ENCODE measurements around the gene SHOX.

SHOX gene

DNA sequence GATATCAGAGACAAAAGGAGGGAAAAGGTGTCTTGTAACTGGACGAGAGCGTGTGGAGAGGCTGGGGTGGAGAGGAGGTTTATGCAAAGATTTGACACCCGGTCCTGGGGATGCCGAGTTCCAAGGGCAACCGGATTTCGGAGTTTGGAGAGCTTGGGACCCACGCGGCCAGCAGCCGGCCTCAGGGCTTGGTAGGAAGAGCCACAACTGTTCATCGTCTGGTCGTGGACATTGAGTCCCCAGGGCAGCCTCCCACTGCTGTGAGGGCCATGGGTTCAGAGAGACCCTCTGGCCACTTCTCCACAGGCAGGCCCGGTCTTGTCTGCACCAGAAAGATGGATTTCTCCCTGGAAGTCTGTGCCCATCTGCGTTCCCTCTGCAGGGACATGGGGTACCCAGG, 46.8 kb downstream of the SHOX start:
- WGBS, 2 experiments (ENCODE audit: insufficient coverage in 2 of 2): 93 to 94% methylated on average over 12 to 13 of the region's 13 CpGs
- Histone ChIP-seq H3K4me3 (ENCODE audit: extremely low read depth, insufficient read depth, low read length, poor library complexity, severe bottlenecking) (no peak overlapping the region), H3K36me3 (ENCODE audit: control insufficient read depth, insufficient read depth, low read length) (no peaks in the 10 kb centered on the region), H3K27ac (ENCODE audit: low read depth, low read length, severe bottlenecking) (no peak overlapping the region), H3K9me3 (ENCODE audit: control insufficient read depth, low read length) (no peaks in the 10 kb centered on the region), H3K4me1 (ENCODE audit: control insufficient read depth, insufficient read depth, low read length, poor library complexity, severe bottlenecking) (no peaks in the 10 kb centered on the region)

DNA sequence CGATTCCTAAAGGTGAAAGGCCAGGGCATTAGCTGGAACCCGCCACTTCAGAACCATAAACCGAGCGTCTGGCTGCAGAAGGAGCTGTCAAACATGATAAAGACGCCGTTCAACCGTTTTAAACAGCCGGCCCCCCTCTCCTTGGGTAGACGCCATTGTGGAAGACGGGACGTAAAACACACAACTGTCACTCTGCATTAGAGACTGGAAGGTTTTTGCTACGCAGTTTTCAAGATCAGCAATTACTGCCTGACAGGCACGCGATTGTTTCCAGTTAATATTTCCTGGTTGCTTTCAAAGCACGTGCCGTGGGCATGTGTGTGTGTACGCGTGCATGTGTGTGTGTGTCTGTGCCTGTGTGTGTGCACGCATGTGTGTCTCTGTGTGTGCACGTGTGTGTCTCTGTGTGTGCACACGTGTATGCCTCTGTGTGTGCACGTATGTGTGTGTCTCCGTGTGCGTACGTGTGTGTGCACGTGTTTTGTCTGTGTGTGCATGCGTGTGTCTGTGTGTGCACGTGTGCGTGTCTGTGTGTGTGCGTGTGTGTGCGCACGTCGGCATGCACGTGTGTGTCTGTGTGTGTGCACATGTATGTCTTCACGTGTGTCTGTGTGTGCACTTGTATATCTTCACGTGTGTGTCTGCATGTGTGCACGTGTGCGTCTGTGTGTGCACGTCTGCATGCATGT, 48.8 kb downstream of the SHOX start:
- Histone ChIP-seq H3K27ac (ENCODE audit: low read depth, low read length, severe bottlenecking) (no peak overlapping the region), H3K9me3 (ENCODE audit: control insufficient read depth, low read length) (no peaks in the 10 kb centered on the region), H3K4me1 (ENCODE audit: control insufficient read depth, insufficient read depth, low read length, poor library complexity, severe bottlenecking) (no peaks in the 10 kb centered on the region), H3K36me3 (ENCODE audit: control insufficient read depth, insufficient read depth, low read length) (no peaks in the 10 kb centered on the region), H3K4me3 (ENCODE audit: extremely low read depth, insufficient read depth, low read length, poor library complexity, severe bottlenecking) (no peak overlapping the region)
- WGBS, 2 experiments (ENCODE audit: insufficient coverage in 2 of 2): 90 to 92% methylated on average over 35 to 38 of the region's 39 CpGs

DNA sequence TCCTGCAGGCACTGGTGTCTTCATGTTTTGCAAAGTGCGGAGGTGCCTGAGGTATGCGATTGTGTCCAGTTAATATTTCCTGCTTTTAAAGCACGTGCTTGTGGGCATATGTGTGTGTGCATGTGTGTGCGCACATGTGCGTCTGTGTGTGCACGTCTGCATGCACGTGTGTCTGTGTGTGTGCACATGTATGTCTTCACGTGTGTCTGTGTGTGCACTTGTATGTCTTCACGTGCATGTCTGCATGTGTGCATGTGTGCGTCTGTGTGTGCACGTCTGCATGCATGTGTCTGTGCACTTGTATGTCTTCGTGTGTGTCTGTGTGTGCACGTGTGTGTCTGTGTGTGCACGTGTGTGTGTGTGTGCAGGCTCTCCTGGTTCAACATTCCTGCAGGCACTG, 49.5 kb downstream of the SHOX start:
- H3K9me3 ChIP-seq (ENCODE audit: control insufficient read depth, low read length): no peaks in the 10 kb centered on the region
- WGBS, 2 experiments (ENCODE audit: insufficient coverage in 2 of 2): 94 to 96% methylated on average over 11 to 14 of the region's 14 CpGs
- no peak overlapping the region for H3K4me3 ChIP-seq (ENCODE audit: extremely low read depth, insufficient read depth, low read length, poor library complexity, severe bottlenecking)
- H3K4me1 ChIP-seq (ENCODE audit: control insufficient read depth, insufficient read depth, low read length, poor library complexity, severe bottlenecking): no peaks in the 10 kb centered on the region
- no peak overlapping the region for H3K27ac ChIP-seq (ENCODE audit: low read depth, low read length, severe bottlenecking)
- H3K36me3 ChIP-seq (ENCODE audit: control insufficient read depth, insufficient read depth, low read length): no peaks in the 10 kb centered on the region

DNA sequence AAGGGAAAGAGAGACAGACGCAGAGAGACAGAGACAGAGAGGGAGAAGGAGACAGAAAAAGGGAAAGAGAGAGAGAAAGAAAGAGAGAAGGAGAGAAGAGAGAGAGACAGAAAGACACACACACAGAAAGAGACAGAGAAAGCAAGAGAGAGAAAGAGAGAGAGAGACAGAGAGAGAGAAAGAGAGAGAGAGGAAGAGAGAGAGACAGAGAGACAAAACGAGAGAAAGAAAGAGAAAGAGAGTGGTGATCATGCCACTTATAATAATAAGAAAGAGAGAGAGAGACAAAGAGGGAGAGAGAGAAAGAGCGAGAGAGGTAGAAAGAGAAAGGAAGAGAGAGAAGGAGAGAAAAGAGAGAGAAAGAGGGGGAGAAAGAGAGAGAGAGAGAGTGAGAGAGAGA, 51.4 kb downstream of the SHOX start:
- H3K27ac ChIP-seq (ENCODE audit: low read depth, low read length, severe bottlenecking): no peak overlapping the region
- no peak overlapping the region for H3K4me3 ChIP-seq (ENCODE audit: extremely low read depth, insufficient read depth, low read length, poor library complexity, severe bottlenecking)
- H3K36me3 ChIP-seq (ENCODE audit: control insufficient read depth, insufficient read depth, low read length): no peaks in the 10 kb centered on the region
- WGBS, 2 experiments (ENCODE audit: insufficient coverage in 2 of 2): 87 to 90% methylated on average over 2 to 3 of the region's 3 CpGs
- no peaks in the 10 kb centered on the region for H3K9me3 ChIP-seq (ENCODE audit: control insufficient read depth, low read length)
- H3K4me1 ChIP-seq (ENCODE audit: control insufficient read depth, insufficient read depth, low read length, poor library complexity, severe bottlenecking): no peaks in the 10 kb centered on the region

DNA sequence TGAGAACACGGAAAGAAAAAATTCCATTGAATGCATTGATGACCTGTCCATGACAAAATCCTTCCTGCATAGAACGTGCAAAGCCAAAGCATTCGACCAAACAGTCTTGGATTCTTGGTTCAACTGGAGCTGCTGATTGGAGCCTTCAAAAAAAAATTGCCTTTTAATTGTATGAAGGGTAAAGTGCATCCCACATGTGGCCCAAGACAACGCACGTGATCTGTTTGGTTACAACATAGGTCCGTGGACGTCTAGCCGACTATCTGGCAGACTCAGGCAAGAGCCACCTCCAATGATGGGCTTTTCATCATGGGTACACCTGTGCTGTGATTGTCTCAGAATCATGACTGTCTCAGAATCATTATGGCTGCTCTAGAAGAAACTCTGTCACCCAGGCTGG, 52.3 kb downstream of the SHOX start:
- no peaks in the 10 kb centered on the region for H3K9me3 ChIP-seq (ENCODE audit: control insufficient read depth, low read length)
- H3K4me3 ChIP-seq (ENCODE audit: extremely low read depth, insufficient read depth, low read length, poor library complexity, severe bottlenecking): no peak overlapping the region
- 91 to 97% methylated on average over 8 of the region's 8 CpGs for WGBS, 2 experiments (ENCODE audit: insufficient coverage in 2 of 2)
- no peaks in the 10 kb centered on the region for H3K4me1 ChIP-seq (ENCODE audit: control insufficient read depth, insufficient read depth, low read length, poor library complexity, severe bottlenecking)
- no peaks in the 10 kb centered on the region for H3K36me3 ChIP-seq (ENCODE audit: control insufficient read depth, insufficient read depth, low read length)
- no peak overlapping the region for H3K27ac ChIP-seq (ENCODE audit: low read depth, low read length, severe bottlenecking)

DNA sequence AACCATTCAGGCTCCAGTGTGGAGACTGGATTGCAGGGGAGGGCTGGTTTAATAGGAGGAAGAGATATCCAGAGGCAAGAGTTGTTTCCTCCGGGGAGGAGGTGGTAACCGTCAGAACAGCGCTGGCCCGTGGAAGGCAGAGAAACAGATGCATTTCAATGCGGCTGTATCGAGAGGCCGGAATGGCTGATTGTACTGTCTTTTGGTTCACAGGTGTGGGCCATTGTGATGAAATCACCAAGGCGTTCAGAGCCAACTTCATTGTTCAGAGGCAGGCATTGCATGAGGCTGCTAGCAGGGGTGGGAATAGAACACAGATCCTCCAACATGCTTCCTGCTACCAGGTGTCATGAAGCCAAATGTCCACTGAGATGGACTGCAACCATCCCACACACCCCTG, 53.0 kb downstream of the SHOX start:
- Histone ChIP-seq H3K36me3 (ENCODE audit: control insufficient read depth, insufficient read depth, low read length) (no peaks in the 10 kb centered on the region), H3K27ac (ENCODE audit: low read depth, low read length, severe bottlenecking) (no peak overlapping the region), H3K4me3 (ENCODE audit: extremely low read depth, insufficient read depth, low read length, poor library complexity, severe bottlenecking) (no peak overlapping the region), H3K4me1 (ENCODE audit: control insufficient read depth, insufficient read depth, low read length, poor library complexity, severe bottlenecking) (no peaks in the 10 kb centered on the region), H3K9me3 (ENCODE audit: control insufficient read depth, low read length) (no peaks in the 10 kb centered on the region)
- 73 to 74% methylated on average over 7 to 8 of the region's 8 CpGs for WGBS, 2 experiments (ENCODE audit: insufficient coverage in 2 of 2)

DNA sequence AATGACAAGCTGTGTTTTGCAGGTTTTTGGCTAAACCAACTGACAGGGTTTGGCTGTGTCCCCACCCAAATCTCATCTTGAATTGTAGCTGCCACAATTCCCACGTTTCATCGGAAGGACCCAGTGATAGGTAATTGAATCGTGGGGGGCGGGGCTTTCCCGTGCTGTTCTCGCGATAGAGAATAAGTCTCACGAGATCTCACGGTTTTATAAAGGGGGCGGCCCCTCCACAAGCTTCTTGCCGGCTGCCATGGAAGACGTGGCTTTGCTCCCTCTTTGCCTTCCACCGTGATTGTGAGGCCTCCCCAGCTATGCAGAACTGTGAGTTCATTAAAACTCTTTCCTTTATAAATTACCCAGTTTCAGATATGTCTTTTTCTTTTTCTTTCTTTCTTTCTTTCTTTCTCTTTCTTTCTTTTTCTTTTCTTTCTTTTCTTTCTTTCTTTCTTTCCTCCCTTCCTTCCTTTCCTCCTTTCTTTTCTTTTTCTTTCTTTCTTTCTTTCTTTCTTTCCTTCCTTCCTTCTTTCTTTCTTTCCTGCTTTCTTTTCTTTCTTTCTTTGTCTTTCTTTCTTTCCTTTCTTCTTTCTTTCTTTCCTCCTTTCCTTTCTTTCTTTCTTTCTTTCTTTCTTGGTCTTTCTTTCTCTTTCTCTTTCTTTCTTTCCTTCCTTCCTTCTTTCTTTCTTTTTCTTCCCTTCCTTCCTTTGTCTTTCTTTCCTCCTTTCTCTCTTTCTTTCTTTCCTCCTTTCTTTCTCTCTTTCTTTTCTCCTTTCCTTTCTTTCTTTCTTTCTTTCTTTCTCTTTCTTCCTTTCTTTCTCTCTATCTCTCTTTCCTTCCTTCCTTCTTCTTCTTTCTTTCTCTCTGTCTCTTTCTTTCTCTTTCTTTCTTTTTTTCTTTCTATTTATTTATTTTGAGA, 54.8 kb downstream of the SHOX start:
- no peaks in the 10 kb centered on the region for H3K36me3 ChIP-seq (ENCODE audit: control insufficient read depth, insufficient read depth, low read length)
- no peaks in the 10 kb centered on the region for H3K9me3 ChIP-seq (ENCODE audit: control insufficient read depth, low read length)
- H3K27ac ChIP-seq (ENCODE audit: low read depth, low read length, severe bottlenecking): no peak overlapping the region
- no peak overlapping the region for H3K4me3 ChIP-seq (ENCODE audit: extremely low read depth, insufficient read depth, low read length, poor library complexity, severe bottlenecking)
- WGBS, 2 experiments (ENCODE audit: insufficient coverage in 2 of 2): 87 to 92% methylated on average over 13 of the region's 13 CpGs
- H3K4me1 ChIP-seq (ENCODE audit: control insufficient read depth, insufficient read depth, low read length, poor library complexity, severe bottlenecking): no peaks in the 10 kb centered on the region

DNA sequence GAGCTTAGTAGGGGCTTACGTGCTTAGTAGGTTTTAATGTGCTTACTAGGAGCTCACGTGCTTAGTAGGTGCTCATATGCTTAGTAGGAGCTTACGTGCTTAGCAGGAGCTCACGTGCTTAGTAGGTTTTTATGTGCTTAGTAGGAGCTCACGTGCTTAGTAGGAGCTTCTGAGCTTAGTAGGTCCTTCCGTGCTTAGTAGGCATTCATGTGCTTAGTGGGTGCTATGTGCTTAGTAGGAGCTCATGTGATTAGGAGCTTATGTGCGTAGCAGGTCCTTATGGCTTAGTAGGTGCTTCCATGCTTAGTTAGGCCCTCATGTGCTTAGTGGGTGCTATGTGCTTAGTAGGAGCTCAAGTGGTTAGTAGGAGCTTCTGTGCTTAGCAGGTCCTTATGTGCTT, 59.4 kb downstream of the SHOX start:
- 88 to 91% methylated on average over 6 to 7 of the region's 7 CpGs for WGBS, 2 experiments (ENCODE audit: insufficient coverage in 2 of 2)
- no peak overlapping the region for H3K4me3 ChIP-seq (ENCODE audit: extremely low read depth, insufficient read depth, low read length, poor library complexity, severe bottlenecking)

DNA sequence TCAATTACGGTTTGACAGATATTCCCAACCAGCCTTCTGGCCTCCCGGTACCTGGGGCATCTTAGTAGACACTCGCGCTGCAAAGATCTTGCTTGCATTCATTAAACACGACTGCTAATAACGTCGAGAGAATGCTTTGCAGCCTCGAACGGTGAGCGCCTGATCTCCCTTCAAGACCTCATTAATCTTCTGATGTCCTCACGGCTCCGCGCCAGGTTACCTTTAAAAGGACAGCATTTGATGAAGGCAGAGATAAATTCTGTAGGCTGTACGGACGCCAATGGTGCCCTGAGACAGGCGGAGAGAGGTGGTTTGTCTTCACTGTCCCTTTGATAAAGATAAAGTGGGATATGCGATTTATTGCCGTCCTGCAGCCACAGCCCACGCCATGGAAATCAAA, 64.2 kb downstream of the SHOX start:
- H3K27ac ChIP-seq (ENCODE audit: low read depth, low read length, severe bottlenecking): no peak overlapping the region
- 91 to 94% methylated on average over 18 of the region's 19 CpGs for WGBS, 2 experiments (ENCODE audit: insufficient coverage in 2 of 2)
- no peaks in the 10 kb centered on the region for H3K36me3 ChIP-seq (ENCODE audit: control insufficient read depth, insufficient read depth, low read length)
- H3K4me3 ChIP-seq (ENCODE audit: extremely low read depth, insufficient read depth, low read length, poor library complexity, severe bottlenecking): no peak overlapping the region
- no peaks in the 10 kb centered on the region for H3K9me3 ChIP-seq (ENCODE audit: control insufficient read depth, low read length)
- no peaks in the 10 kb centered on the region for H3K4me1 ChIP-seq (ENCODE audit: control insufficient read depth, insufficient read depth, low read length, poor library complexity, severe bottlenecking)

More for the DNA sequence above, 59.4 kb downstream of the SHOX start:
- Histone ChIP-seq H3K27ac (ENCODE audit: low read depth, low read length, severe bottlenecking) (no peak overlapping the region), H3K36me3 (ENCODE audit: control insufficient read depth, insufficient read depth, low read length) (no peaks in the 10 kb centered on the region), H3K9me3 (ENCODE audit: control insufficient read depth, low read length) (no peaks in the 10 kb centered on the region), H3K4me1 (ENCODE audit: control insufficient read depth, insufficient read depth, low read length, poor library complexity, severe bottlenecking) (no peaks in the 10 kb centered on the region)

DNA sequence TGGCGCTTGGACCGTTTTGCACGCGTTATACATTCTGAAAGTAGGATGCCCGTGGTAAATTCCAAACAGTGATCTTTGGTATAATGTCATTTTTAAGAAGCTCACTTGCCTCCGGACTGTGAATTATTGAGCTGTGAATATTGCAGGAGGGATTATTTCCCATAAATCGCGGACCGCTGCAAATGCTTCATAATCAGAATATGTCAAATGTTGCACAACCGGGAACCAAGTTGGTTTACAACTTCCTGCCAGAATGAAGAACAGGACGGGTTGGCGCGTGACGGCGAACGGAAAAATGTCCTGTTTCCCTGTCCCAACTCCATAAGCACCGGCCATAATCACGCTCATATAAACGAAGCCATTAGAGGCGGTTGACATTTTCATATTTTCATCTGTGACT, 67.6 kb downstream of the SHOX start:
- Histone ChIP-seq H3K9me3 (ENCODE audit: control insufficient read depth, low read length) (no peaks in the 10 kb centered on the region), H3K27ac (ENCODE audit: low read depth, low read length, severe bottlenecking) (no peak overlapping the region), H3K4me3 (ENCODE audit: extremely low read depth, insufficient read depth, low read length, poor library complexity, severe bottlenecking) (no peak overlapping the region), H3K4me1 (ENCODE audit: control insufficient read depth, insufficient read depth, low read length, poor library complexity, severe bottlenecking) (no peaks in the 10 kb centered on the region), H3K36me3 (ENCODE audit: control insufficient read depth, insufficient read depth, low read length) (no peaks in the 10 kb centered on the region)
- WGBS, 2 experiments (ENCODE audit: insufficient coverage in 2 of 2): 88 to 93% methylated on average over 18 to 20 of the region's 20 CpGs

DNA sequence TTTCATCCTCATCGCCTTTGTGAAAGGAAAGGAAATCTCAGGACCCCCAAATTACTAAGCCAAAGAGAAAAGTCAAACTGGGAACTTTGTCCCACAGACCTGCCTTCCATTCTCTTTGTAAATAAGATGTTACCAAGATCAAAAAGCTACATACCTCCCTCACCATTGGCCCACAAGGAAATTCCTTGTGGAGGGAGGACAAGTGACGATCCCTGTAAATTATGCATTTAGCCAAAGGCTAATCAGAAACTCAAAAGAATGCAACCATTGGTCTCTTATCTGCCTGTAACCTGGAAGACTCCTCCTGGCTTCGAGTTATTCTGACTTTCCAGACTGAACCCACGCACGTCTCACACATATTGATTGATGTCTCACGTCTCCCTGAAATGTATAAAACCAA, 70.3 kb downstream of the SHOX start:
- Histone ChIP-seq H3K27ac (ENCODE audit: low read depth, low read length, severe bottlenecking) (no peak overlapping the region), H3K36me3 (ENCODE audit: control insufficient read depth, insufficient read depth, low read length) (no peaks in the 10 kb centered on the region), H3K4me3 (ENCODE audit: extremely low read depth, insufficient read depth, low read length, poor library complexity, severe bottlenecking) (no peak overlapping the region), H3K9me3 (ENCODE audit: control insufficient read depth, low read length) (no peaks in the 10 kb centered on the region), H3K4me1 (ENCODE audit: control insufficient read depth, insufficient read depth, low read length, poor library complexity, severe bottlenecking) (no peaks in the 10 kb centered on the region)
- 47 to 48% methylated on average over 5 to 6 of the region's 6 CpGs for WGBS, 2 experiments (ENCODE audit: insufficient coverage in 2 of 2)
